Stimulated activated memory B cell treated with anti-CD40 and anti-IgM and Interleukin-4, amounts not matched to agents 10 μg/mL and 1 μg/mL and 100 μg/mL, for 72 hours (primary cell): ENCODE measurements around the gene SERPINB1.
"Not testable (repeated sequence)": the region's sequence is repeated elsewhere in the genome, so short reads cannot be mapped to it uniquely, and the experiment has no call there.

Source experiments
- ATAC-seq: fragments of 150-1000 bp; cut with Tn5 transposase; 2 replicates; pipeline ENCODE4 v1.10.0; 2021
- H3K27ac Mint-ChIP-seq: one replicate; pipeline ENCODE4 v1.8.0; 2022; ENCODE audit warnings: mild to moderate bottlenecking, mixed read lengths
- H3K27me3 Mint-ChIP-seq: one replicate; pipeline ENCODE4 v1.8.0; 2022; ENCODE audit warnings: mixed read lengths
- H3K36me3 Mint-ChIP-seq: one replicate; pipeline ENCODE4 v1.8.0; 2022; ENCODE audit warnings: mixed read lengths
- H3K4me1 Mint-ChIP-seq: one replicate; pipeline ENCODE4 v1.8.0; 2022; ENCODE audit warnings: mixed read lengths
- H3K4me3 Mint-ChIP-seq: one replicate; pipeline ENCODE4 v1.8.0; 2022; ENCODE audit warnings: mild to moderate bottlenecking, moderate library complexity, mixed read lengths
- H3K9me3 Mint-ChIP-seq: one replicate; pipeline ENCODE4 v1.8.0; 2022; ENCODE audit warnings: mixed read lengths

Gene SERPINB1

GRCh38 chr6:2872423-2873358 is 31.0 kb upstream of the SERPINB1 start:
- Mint-ChIP-seq H3K9me3 (peaks cover 5% of the 10 kb centered on the region), H3K27me3 (no peaks in the 10 kb centered on the region), H3K36me3 (no peaks in the 10 kb centered on the region), H3K27ac (peak overlapping the region; percentile 98), H3K4me1 (peaks cover 68% of the 10 kb centered on the region), H3K4me3 (no peak overlapping the region)
- no peak for ATAC-seq

DNA sequence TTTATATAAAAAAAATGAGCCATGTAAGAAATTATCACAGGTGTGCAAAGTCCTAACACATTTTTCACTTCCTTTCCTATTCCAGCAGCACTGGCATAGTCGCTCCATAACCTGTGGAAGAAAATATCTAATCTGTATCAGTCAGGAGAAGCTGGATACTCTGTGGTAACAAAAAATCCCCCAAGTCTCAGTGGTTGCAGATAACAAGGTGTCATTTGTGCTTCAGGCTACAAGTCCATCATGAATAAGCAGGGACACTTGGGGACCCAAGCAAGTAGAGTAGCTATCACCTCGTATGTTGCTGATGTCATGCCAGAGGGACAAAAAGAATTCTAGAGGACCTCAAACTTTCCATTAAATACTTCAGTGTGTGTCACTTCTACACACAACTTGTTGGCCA is 30.3 kb upstream of the SERPINB1 start:
- Mint-ChIP-seq H3K27ac (peak overlapping the region; percentile 98), H3K4me3 (no peak overlapping the region), H3K36me3 (no peaks in the 10 kb centered on the region), H3K4me1 (peaks cover 62% of the 10 kb centered on the region), H3K27me3 (no peaks in the 10 kb centered on the region), H3K9me3 (peaks cover 5% of the 10 kb centered on the region)
- no peak for ATAC-seq

DNA sequence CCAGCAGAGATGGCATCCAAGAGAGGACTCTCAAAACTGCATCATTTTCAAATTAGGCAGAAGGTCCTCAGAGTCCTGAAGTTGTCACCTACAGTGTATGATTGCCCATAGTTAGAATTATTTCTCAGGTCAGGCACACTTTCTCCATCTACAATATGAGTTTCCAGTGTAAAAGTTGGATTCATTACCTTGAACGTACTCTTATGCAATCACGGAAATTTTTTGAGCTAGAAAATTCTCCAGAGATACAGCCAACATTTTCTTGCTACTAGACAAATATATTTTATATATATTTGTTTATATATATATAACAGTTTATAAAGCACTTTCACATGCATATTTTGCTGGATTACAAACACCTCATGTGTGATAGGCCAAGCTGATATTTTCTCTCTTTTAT is 29.4 kb upstream of the SERPINB1 start:
- Mint-ChIP-seq H3K27ac (no peak overlapping the region), H3K27me3 (no peaks in the 10 kb centered on the region)

DNA sequence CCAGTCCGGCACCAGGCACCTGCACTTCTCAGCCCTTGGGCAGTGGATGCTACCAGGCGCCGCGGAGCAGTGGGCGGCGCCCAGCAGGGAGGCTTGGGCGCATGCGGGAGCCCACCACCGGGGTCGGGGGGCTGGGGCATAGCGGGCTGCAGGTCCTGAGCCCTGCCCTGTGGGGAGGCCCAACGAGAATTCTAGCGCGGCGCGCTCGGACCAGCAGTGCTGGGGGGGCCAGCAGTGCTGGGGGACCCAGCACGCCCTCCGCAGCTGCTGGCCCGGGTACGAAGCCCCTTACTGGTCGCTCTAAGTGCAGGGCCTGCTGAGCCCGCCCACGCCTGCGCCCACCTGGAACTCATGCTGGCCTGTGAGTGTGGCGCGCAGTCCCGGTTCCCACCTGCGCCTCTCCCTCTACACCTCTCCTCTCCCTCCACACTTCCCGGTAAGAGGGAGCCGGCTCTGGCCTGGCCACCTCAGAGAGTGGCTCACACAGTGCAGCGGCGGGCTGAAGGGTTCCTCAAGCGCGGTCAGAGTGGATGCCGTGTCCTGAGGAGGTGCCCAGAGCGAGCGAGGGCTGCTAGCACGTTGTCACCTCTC is 28.5 kb upstream of the SERPINB1 start:
- Mint-ChIP-seq H3K27ac (no peak overlapping the region), H3K4me3 (no peak overlapping the region), H3K36me3 (no peaks in the 10 kb centered on the region), H3K9me3 (peaks cover 5% of the 10 kb centered on the region), H3K27me3 (no peaks in the 10 kb centered on the region), H3K4me1 (peaks cover 64% of the 10 kb centered on the region)
- no peak for ATAC-seq

More for the DNA sequence above, 29.4 kb upstream of the SERPINB1 start:
- H3K9me3 Mint-ChIP-seq: peaks cover 5% of the 10 kb centered on the region
- H3K4me3 Mint-ChIP-seq: no peak overlapping the region
- H3K36me3 Mint-ChIP-seq: no peaks in the 10 kb centered on the region
- no peak for ATAC-seq
- H3K4me1 Mint-ChIP-seq: peaks cover 62% of the 10 kb centered on the region

DNA sequence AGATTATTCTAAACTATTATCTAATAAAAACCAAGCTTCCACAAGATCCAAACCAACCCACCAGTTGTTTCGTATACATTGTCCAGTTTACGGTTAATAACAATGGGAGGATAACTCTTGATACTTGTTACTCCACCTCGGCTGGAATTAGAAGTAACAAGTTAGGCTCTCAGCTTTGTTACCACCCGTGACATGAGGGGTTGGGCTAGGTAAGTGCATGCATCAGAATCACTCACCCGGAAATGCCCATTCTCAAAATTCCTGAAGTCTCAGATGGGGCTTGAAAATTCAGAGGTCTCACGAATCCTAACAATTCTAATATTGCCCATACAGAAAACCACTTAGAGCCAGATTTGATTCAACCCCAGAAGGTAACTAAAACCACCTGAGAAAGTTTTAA is 27.0 kb upstream of the SERPINB1 start:
- ATAC-seq: no peak
- H3K36me3 Mint-ChIP-seq: no peaks in the 10 kb centered on the region
- peaks cover 61% of the 10 kb centered on the region for H3K4me1 Mint-ChIP-seq
- peaks cover 5% of the 10 kb centered on the region for H3K9me3 Mint-ChIP-seq
- peak overlapping the region; percentile 54 for H3K27ac Mint-ChIP-seq
- no peaks in the 10 kb centered on the region for H3K27me3 Mint-ChIP-seq
- H3K4me3 Mint-ChIP-seq: no peak overlapping the region

DNA sequence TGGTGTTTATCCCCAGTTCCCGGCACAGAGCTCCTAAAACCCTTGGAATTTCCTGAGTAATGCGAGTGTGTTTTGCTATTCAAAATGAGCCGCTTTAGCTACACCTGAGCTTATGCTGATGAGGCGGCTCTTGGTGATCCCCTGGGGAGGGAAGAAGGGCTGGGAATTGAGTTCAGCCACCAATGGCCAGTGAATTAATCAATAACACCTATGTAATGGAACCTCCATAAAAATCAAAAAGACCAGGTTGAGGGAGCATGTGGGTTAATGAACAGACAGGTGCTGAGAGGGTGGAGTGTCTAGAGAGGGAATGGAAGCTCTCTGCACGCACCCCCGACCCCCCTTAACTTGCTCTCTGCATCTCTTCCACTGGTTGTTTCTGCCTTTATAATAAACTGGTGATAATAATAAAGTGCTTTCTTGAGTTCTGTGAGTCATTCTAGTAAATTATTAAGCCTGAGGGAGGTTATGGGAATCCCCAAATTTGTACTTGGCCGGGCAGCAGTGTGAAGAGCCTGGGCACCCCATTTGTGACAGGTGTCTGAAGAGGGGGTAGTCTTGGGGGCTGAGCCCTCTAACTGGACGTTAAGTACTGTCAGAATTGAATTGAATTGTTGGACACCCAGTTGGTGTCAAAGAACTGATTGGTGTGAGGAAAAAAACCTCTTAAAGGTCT is 24.6 kb upstream of the SERPINB1 start:
- H3K27me3 Mint-ChIP-seq: no peaks in the 10 kb centered on the region
- H3K4me1 Mint-ChIP-seq: peaks cover 67% of the 10 kb centered on the region

DNA sequence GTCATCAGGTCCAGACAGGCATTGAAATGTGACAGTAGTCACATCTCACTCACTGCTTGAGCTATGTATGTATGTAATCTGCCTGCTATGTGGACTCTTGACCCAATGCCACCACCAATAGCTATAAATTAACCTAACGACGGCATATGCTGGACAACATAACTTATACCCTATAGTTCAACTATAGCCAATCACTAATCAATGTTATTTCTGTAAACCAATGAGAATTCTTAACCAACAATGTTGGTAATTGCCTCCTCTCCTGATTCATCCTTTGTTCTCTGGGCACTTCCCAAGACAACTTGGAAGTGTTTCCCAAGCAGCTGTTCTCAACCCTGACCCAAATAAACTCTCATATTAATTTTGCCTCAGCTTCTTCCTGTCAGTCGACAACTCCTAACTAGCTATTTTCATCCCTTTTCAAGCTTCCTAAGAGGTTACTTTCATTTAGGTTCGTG is 24.1 kb upstream of the SERPINB1 start:
- peak overlapping the region; percentile 19 for H3K4me3 Mint-ChIP-seq
- H3K9me3 Mint-ChIP-seq: peaks cover 3% of the 10 kb centered on the region
- H3K27me3 Mint-ChIP-seq: no peaks in the 10 kb centered on the region
- peak overlapping the region; percentile 99 for H3K27ac Mint-ChIP-seq
- ATAC-seq: no peak
- peaks cover 6% of the 10 kb centered on the region for H3K36me3 Mint-ChIP-seq
- H3K4me1 Mint-ChIP-seq: peaks cover 73% of the 10 kb centered on the region

More for the DNA sequence above, 24.6 kb upstream of the SERPINB1 start:
- Mint-ChIP-seq H3K36me3 (peaks cover 1% of the 10 kb centered on the region), H3K9me3 (peaks cover under 1% of the 10 kb centered on the region), H3K27ac (peak overlapping the region; percentile 99), H3K4me3 (peak overlapping the region; percentile 19)
- ATAC-seq: peak; percentile 76

DNA sequence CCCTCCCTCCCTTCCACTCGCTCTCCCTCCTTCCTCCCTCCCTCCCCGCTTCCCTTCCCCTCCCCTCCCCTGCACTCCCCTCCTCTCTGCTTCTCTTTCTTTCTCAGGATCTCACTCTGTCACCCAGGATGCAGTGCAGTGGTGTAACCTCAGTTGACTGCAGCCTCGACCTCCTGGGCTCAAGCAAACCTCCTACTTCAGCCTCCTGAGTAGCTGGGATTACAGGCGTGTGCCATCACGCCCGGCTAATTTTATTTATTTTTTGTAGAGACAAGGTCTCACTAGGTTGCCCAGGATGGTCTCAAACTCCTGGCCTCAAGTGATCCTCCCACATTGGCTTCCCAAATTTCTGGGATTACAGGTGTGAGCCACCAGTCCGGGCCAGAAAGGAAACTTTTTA is 23.6 kb upstream of the SERPINB1 start:
- H3K4me1 Mint-ChIP-seq: peaks cover 73% of the 10 kb centered on the region
- no peak for ATAC-seq
- peaks cover 3% of the 10 kb centered on the region for H3K9me3 Mint-ChIP-seq
- no peak overlapping the region for H3K4me3 Mint-ChIP-seq
- no peaks in the 10 kb centered on the region for H3K27me3 Mint-ChIP-seq
- peaks cover 6% of the 10 kb centered on the region for H3K36me3 Mint-ChIP-seq
- H3K27ac Mint-ChIP-seq: peak overlapping the region; percentile 99

DNA sequence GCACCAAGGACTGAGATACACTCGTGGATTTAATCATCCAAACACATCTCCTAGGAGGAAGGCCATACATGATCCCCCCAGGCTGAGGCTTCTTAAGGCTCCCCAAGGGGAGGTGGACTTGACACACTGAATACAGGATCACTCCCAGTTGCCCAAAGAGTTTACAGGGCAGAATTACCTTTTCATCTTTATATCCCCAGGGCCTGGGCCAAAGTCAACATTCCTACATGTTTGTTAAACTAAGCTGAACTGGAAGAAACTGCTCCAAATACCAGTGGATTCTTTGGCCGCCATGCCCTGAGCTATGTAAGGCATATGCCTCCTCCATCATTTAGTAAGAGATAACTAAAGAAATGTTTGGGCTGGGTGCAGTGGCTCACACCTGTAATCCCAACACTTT is 22.2 kb upstream of the SERPINB1 start:
- Mint-ChIP-seq H3K9me3 (peaks cover 3% of the 10 kb centered on the region), H3K27me3 (no peaks in the 10 kb centered on the region), H3K27ac (peak overlapping the region; percentile 99), H3K4me1 (peaks cover 80% of the 10 kb centered on the region), H3K36me3 (peaks cover 6% of the 10 kb centered on the region), H3K4me3 (no peak overlapping the region)
- no peak for ATAC-seq

DNA sequence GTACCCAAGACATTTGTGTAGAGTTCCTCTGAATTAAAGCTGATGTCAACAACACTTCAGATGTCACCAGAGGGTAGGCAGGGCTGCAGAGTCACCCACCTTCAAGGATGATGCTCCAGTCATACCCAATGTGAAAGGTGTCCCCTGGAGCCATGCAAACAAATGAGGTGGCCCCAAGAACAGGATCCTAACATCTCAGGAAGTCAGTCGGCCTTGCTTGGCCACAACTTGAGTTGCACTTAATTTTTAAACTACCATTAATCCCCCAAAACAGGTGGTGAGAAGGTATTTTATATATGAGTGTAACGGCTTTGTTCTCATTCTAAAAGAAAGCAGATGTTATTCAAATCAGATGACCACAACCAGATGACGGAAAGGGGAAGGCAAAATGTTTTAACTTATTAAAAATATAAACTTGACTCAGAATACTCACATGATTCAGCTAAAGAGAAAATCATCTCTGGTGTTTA is 21.1 kb upstream of the SERPINB1 start:
- peak; percentile 85 for ATAC-seq
- Mint-ChIP-seq H3K9me3 (peaks cover 3% of the 10 kb centered on the region), H3K27ac (peak overlapping the region; percentile 99), H3K4me1 (peaks cover 82% of the 10 kb centered on the region), H3K27me3 (no peaks in the 10 kb centered on the region), H3K36me3 (peaks cover 6% of the 10 kb centered on the region), H3K4me3 (peak overlapping the region; percentile 32)

GRCh38 chr6:2861822-2862164 is 20.1 kb upstream of the SERPINB1 start:
- peaks cover 89% of the 10 kb centered on the region for H3K4me1 Mint-ChIP-seq

DNA sequence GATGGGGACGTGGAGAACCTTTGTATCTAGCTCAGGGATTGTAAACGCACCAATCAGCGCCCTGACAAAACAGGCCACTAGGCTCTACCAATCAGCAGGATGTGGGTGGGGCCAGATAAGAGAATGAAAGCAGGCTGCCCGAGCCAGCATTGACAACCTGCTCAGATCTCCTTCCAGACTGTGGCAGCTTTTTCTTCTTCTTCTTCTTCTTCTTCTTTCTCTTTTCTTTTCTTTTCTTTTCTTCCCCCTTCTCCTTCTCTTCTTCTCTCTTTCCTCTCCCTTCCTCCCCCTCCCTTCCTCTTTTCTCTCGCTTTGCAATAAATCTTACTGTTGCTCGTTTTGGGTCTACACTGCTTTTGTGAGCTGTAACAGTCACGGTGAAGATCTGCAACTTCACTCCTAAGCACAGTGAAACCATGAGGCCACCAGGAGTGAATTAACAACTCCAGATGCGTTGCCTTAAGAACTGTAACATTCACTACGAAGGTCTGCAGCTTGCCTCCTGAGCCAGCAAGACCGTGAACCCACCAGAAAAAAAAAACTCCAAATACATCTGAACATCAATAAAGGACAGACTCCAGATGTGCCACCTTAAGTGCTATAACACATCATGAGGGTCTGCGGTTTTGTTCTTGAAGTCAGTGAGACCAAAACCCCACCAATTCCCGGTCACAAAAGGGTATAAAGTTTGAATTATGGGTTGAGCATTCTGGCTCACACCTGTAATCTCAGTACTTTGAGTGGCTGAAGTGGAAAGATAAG is 19.6 kb upstream of the SERPINB1 start:
- Mint-ChIP-seq H3K27me3 (no peaks in the 10 kb centered on the region), H3K27ac (peak overlapping the region; percentile 99), H3K9me3 (peaks cover 3% of the 10 kb centered on the region), H3K36me3 (peaks cover 6% of the 10 kb centered on the region), H3K4me1 (peaks cover 89% of the 10 kb centered on the region), H3K4me3 (peak overlapping the region; percentile 49)
- peak; percentile 16 for ATAC-seq

More at GRCh38 chr6:2861822-2862164, 20.1 kb upstream of the SERPINB1 start:
- H3K27me3 Mint-ChIP-seq: no peaks in the 10 kb centered on the region
- no peak for ATAC-seq
- H3K4me3 Mint-ChIP-seq: no peak overlapping the region
- H3K27ac Mint-ChIP-seq: peak overlapping the region; percentile 99
- peaks cover 3% of the 10 kb centered on the region for H3K9me3 Mint-ChIP-seq
- H3K36me3 Mint-ChIP-seq: peaks cover 6% of the 10 kb centered on the region

DNA sequence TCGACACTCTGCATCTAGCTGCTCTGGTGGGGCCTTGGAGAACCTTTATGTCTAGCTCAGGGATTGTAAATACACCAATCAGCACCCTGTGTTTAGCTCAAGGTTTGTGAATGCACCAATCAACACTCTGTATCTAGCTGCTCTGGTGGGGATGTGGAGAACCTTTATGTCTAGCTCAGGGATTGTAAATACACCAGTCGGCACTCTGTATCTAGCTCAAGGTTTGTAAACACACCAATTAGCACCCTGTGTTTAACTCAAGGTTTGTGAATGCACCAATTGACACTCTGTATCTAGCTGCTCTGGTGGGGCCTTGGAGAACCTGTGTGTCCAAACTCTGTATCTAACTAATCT is 19.0 kb upstream of the SERPINB1 start:
- Mint-ChIP-seq H3K27ac (peak overlapping the region; percentile 99), H3K4me1 (peaks cover 89% of the 10 kb centered on the region)
- not testable (repeated sequence) for H3K27me3 Mint-ChIP-seq, H3K4me3 Mint-ChIP-seq, ATAC-seq, H3K9me3 Mint-ChIP-seq, H3K36me3 Mint-ChIP-seq

DNA sequence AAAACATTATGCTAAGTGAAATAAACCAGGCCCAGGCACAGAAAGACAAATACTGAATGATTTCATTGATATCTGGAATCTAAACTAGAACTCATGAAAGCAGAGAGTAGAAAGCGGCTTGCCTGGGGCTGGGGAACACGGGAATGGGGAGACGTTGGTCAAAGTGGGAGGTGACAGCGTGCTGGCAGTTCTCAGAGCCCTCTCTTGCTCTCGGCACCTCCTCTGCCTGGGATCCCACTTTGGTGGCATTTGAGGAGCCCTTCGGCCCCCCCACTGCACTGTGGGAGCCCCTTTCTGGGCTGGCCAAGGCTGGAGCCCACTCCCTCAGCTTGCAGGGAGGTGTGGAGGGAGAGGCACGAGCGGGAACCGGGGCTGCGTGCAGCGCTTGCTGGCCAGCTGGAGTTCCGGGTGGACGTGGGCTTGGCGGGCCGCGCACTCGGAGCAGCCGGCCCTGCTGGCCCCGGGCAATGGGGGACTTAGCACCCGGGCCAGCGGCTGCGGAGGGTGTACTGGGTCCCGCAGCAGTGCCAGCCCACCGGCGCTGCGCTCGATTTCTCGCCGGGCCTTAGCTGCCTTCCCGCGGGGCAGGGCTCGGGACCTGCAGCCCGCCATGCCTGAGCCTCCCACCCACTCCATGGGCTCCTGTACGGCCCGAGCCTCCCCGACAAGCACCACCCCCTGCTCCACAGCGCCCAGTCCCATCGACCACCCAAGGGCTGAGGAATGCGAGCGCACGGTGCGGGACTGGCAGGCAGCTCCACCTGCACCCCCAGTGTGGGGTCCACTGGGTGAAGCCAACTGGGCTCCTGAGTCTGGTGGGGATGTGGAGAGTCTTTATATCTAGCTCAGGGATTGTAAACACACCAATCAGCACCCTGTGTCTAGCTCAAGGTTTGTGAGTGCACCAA is 18.4 kb upstream of the SERPINB1 start:
- peak overlapping the region; percentile 5 for H3K4me3 Mint-ChIP-seq
- not testable (repeated sequence) for ATAC-seq, H3K27me3 Mint-ChIP-seq, H3K36me3 Mint-ChIP-seq, H3K9me3 Mint-ChIP-seq
- H3K27ac Mint-ChIP-seq: peak overlapping the region; percentile 99
- H3K4me1 Mint-ChIP-seq: peaks cover 89% of the 10 kb centered on the region
